ENCODE data around the gene GAREM2.

GAREM2 gene

DNA sequence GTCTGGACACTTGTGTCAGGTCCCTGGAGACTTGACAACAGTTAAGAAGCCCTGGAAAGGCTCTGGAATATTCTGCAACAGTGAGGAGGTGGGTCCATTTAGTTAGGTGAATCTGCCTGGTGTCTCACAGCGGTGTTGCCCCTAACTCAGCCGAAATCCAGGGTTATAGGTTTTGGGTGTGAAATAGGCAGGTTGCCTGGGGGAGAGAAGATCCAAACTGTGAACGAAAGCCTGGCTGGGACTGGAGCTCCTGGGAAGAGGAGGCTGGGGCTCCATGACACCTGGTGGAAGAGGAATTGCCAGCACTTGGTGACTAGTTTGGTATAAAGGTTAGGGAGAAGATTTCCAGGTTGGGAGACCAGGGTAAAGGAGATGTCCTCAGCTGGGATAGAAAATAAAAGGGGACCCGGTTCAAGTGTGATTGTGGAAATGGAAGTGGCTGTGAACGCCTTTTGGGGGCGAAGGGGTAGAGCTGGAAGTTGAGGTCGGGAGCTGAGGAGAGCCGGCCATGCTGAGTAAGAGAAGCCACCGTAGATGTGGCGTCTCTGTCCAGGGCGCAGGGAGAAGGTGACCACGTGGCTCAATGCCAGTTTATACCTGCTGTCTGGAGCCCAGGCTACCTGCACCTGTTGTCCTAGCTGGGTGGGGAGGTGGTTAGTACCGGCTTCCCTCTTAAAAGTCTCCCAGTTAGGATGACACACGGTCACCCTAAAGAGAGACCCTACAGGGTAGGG is 3.0 kb upstream of the GAREM2 start:
- no peak for DNase-seq

DNA sequence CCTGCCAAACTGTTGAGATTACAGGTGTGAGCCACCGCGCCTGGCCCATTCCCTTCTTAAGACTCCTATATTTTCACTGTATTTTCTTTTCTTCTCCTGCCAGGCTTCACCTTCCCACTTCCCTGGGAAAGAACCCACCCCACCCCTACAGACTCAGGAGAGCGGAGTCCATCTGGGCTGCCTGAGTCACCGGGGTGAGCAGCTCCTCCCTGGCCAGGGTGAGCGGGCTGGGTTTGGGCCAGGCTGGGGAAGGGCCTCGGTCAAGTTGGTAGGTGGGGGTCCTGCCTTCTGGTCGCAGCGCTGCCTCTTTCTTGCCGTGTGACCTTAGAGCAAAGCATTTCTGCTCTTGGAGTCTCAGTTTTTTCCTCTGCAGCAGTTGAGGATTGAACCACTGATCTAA is 2.1 kb upstream of the GAREM2 start:
- DNase-seq = no peak

DNA sequence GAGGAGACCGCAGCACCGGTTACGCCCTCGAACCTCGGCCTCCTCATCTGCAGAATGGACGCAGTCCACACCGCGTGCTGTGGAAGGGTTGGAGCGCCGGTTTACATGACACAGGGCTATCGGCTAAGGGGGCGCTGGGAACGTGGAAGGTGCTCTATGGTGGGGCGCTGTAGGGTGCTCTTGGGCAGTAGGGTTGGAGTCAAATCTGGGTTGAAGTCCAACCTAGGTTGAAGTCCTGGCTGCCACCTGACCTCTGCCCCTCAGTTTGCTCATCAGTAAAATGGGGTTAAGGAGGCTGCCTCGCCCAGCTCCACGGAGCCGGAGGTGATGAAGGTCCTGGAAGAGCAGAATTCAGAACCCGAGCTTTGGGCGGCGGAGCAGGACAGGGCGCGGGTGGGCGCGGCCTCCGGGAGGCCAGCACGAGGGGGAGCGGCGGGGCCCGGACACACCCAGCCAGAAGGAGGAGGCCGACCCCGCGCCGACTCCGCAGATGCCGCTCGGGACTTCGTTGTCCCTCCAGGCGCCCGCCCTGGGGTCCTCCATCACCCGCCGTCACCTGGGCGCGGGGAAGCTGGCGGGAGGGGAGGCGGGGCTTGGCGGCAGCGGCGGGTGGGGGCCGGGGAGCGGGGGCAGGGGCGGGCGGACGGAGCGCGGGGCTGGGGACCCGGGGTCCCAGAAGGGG is 558 bp upstream of the GAREM2 start:
- DNase-seq = no peak

DNA sequence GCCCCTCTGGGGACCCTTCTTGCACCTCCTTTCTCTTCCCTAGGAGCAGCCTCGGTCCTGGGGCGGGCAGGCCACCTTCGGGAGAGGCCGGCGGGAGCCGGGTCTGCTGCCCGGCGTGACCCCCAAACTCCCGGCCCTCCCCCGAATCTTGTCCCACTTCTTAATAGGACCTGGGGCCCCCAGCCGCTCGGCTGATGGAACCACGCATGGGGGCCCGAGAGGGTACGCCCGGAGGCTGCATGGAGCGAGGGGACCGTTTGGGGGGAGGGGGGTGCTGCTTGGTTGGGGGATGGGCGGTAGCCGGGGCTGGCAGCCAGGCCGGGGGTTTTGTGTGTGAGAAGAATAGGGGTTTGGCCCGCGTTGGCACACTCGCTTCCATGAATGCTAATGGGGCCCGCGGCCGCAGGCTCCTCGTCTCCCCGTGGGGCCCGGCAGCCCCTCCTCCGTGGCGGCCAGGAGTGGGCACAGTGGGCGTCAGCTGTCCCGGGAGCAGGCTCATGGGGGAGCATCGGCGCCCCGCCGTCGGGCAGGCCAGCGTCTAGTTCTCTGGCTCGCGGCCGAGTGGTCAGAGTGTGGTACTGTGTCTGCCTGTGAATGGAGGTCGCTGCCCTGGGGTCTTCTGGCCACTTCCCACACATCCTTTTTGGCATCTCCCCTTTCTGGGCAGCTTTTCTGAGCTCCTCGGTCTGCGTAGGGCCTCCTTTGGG is 1.0 kb downstream of the GAREM2 start:
- no peak for DNase-seq

DNA sequence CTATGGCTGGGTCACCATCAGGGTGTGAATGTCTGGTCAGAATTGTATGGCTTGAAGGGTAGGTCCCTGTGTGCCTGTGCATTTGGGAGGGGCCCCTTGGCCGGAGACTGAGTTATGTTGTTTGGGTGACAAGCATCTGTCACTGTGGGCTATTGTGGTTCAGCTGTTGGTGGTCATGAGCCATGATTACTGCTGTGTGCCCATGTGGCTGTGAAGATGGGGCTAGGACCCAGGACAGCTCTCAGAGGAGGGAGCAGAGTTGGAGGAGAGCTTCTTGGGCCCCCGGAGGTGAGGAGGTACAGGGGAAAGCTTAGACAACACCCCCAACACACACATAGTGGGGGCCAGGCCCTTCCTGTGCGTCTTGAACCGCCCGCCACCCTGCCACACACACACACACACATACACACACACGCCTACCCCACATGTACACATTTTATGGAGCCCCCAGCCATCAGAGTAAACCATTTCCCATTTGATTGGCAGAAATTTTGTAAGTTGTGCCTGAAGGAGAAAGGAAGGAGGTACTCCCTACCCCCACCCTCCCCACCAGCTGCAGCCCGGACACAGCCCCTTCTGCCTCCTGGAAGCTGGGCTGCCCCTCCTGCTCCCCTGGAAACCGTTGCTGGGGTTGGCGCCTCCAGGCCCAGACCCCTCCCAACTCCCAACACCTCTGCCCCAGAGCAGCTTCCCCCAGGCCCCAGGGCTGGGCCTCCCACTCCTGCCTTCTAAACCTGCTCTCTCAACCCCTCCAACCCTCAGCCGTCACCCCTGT is 2.0 kb downstream of the GAREM2 start:
- no peak for DNase-seq

DNA sequence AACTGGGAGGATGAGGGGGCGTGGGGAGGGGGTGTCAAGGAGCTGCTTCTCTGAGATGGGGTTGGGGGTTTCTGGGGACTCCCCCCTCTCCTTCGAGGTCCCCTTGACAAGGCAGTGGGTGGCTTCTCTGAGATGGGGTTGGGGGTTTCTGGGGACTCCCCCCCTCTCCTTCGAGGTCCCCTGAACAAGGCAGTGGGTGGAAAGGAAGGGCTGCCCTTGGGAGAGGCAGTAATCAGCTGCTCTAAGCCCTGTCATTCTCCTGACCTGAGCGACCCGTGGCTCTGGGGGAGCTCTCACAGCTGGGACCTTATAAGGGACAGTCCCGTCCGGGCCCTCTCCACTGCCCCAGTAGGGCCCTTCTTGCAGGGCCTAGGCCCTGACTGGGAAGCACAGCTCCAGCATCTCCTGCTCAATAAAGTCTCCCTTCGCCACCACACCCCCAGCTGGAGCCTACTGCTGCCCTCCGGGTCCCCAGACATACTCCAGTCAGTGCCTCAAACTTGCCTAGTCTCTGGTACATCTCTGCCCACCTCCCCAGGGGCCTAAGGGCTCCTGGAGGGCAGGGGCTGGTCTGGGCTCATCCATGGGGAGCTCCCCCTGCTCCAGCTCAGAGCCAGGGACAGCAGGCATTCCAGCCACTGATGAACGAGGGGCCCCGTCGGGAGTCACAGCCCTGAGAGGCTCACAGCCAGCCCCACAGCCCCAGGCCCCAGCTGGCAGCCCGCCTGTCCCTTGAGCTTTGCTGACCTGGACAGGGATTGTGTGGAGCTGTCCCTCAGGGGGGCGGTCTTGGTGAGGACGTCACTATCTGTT is 2.8 kb downstream of the GAREM2 start:
- no peak for DNase-seq

GRCh38 chr2:26176279-26176615 is 3.4 kb downstream of the GAREM2 start:
- DNase-seq = no peak

GRCh38 chr2:26177122-26177521 is 4.2 kb downstream of the GAREM2 start:
- no peak for DNase-seq

GRCh38 chr2:26178246-26178645 is 5.4 kb downstream of the GAREM2 start:
- no peak for DNase-seq

- peak; percentile 22 for DNase-seq
Measured at GRCh38 chr2:26178746-26179436, 6.0 kb downstream of the GAREM2 start.

DNA sequence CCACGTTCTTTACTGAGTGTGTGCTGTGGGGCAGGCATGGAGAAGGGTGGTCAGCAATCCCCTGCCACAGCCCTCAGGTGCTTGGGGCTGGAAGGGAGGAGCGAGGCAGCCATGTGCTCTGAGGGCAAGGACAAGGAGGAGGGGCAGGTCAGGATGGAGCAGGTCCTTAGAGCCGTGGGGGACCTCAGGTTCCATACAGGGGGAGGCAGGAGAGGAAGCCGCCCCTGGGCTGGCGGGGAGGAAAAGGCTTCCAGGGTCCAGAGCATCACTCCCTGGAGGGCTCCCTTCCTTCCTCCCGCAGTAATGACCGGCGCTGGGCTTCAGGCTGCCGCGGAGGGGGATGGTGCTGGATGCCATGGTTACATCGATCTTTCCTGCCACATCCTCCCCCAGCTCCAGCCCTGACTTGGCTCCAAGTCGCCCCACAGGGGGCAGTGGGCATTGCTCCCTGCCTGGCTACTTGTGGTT is 6.6 kb downstream of the GAREM2 start:
- no peak for DNase-seq

GRCh38 chr2:26182441-26182840 is 9.6 kb downstream of the GAREM2 start:
- no peak for DNase-seq

DNA sequence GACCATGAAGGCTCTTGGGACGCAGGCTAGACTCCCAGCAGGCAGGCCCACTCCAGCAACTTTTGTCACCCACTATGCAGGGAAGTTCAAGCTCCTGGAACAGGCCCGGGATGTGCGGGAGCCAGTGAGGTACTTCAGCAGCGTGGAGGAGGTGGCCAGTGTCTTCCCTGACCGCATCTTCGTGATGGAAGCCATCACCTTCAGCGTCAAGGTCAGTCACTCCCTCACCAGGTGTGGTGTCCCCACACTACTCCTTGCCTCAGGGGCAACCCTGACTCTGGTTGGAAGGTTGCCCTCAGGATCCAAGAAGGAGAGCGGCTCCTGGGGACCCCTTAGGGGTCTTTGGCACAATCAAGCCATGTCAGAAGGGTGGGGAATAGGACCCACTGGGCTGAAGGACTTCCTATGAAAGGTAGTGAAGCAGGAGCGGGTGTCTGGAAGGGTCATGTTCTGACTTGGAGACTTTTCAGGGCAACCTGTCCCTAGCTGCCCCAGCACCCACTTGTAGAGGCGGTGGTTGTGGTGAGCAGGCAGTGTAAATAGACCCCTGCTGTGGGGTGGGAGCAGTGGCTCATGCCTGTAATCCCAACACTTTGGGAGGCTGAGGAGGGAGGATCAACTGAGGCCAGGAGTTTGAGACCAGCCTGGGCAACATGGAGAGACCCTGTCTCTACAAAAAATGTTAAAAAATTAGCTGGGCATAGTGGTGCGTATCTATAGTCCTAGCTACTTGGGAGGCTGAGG is 10.2 kb downstream of the GAREM2 start:
- no peak for DNase-seq

DNA sequence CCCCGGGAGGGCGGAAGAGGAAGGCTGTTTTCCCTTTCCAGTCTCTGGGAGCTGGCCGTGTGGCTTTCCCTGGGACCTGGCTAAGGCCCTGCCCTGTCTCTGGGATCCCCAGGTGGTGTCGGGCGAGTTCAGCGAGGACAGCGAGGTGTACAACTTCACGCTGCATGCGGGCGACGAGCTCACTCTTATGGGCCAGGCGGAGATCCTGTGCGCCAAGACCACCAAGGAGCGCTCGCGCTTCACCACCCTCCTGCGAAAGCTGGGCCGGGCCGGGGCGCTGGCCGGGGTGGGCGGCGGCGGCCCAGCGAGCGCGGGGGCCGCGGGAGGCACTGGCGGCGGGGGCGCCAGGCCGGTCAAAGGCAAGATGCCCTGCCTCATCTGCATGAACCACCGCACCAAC is 11.2 kb downstream of the GAREM2 start:
- DNase-seq = no peak

DNA sequence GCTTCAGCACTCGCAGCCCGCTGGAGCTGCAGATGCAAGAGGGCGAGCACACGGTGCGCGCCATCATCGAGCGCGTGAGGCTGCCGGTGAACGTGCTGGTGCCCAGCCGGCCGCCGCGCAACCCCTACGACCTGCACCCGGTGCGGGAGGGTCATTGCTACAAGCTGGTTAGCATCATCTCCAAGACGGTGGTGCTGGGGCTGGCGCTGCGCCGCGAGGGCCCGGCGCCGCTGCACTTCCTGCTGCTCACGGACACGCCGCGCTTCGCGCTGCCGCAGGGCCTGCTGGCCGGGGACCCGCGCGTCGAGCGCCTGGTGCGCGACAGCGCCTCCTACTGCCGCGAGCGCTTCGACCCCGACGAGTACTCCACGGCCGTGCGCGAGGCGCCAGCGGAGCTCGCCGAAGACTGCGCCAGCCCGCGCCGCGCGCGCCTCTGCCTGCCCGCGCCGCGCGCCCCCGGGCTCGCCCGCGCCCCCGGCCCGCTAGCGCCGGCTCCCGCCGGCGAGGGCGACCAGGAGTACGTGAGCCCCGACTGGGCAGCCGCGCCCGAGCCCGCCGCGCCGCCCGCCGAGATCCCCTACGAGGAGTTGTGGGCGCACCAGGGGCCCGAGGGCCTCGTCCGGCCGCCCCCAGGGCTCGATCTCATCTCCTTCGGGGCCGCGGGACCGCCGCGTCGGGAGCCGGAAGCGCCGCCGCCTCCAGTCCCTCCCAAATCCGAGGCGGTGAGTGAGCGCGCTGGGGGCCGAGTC is 11.8 kb downstream of the GAREM2 start:
- DNase-seq = no peak

DNA sequence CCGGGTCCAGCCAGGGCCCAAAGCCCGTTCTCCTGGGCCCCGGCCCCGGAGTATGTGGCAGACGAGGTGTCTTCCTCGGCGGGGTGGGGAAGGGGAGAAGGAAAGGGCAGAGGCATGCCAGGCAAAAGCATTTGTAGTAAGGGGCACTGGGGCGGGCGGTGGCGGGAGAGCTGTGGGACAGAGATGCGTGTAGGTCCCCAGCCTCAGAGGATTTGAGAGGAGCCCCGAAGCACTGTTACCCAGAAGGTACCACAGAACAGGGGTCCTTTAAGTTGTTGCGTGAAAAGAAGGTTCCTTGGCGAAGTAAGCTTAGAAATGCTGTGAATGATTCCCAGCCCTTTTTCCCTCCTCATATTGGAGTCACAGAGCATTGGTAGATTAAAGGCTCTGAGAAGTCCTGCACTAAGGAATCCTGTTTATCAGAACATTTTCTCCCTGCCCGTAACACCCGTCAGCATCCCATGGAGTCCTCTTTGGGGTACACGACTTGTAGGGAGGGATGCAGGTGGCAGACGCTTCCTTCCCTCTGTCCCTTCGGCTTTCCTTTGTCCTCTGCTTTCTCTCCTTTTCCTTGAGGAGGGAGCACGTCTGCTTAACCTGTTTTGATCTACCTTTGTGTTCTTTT is 12.5 kb downstream of the GAREM2 start:
- no peak for DNase-seq

DNA sequence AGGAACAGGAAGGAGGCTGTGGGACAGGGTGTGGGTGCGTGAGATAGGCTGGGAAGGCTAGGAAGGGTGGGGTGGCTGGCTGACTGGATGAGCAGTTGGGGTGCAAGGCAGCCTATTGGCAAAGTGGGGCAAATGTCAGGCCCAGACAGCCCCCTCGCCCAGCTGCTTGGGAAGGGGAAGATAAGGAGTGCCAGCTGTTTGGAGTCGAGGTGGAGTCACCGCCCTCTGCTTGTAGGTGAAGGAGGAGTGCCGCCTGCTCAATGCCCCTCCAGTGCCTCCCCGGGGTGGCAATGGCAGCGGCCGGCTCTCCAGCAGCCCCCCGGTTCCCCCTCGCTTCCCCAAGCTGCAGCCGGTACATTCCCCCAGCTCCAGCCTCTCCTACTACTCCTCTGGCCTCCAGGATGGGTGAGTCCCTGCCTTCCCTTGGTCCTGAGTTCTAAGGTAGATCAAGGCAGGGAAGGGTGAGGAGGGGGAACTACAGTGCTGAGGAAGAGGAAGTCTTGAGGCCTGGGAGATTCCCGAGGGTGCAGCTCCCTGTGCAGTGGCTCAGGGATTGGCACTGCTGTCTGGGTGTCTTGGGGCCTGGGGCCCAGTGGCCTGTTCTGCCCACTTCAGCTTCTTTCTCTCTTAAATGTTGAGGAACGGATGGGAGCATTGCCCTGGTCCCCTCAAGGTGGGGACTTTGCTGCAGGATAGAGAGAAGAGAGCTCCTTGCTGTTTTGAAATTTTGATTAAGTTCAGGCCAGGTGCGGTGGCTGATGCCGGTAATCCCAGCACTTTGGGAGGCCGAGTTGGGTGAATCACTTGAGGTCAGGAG is 13.3 kb downstream of the GAREM2 start:
- no peak for DNase-seq

DNA sequence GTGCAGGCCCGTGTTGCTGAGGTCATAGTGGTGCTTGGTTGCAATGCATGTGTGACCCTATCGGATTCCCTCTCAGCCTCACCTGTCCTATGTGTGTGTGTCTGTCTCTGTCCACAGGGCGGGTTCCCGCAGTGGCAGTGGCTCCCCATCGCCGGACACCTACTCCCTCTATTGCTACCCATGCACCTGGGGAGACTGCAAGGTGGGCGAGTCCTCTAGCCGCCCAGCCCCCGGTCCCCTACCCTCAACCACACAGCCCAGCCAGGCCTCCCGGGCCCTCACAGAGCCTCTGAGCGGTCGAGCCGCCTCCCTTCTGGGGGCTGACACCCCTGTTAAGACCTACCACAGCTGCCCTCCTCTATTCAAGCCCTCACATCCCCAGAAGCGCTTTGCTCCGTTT is 14.2 kb downstream of the GAREM2 start:
- DNase-seq = no peak

- DNase-seq = no peak
Measured at GRCh38 chr2:26187537-26188104, 14.7 kb downstream of the GAREM2 start.

Data from NCI-H1105 treated with DMSO at 0.1 percent for 48 hours (cell line).